ENCODE results near the gene TMEM81. TPM values are rescaled to one million over a fixed set of nuclear protein-coding genes. Genes with fewer than 3 reads are reported as not detected.

Gene TMEM81
- total and polyA plus RNA-seq, 4 donors = 0.78 to 2.8 (median 0.89) TPM

- H3K27ac ChIP-seq (ENCODE audit: low read depth in 1 of 2, low read length in 2 of 2) = no peak overlapping the region
- WGBS = 96% methylated on average over 7 of the region's 7 CpGs
These were observed 6.9 kb downstream of the TMEM81 start for GRCh38 chr1:205077158-205077933.

More at GRCh38 chr1:205077158-205077933, 6.9 kb downstream of the TMEM81 start:
- Histone ChIP-seq H3K9ac (ENCODE audit: low read depth in 1 of 2, low read length in 2 of 2) (no peak overlapping the region), H3K9me3 (ENCODE audit: control insufficient read depth in 4 of 4, low read length in 3 of 4) (no peaks in the 10 kb centered on the region), H3K4me3 (ENCODE audit: low read depth in 1 of 3, low read length in 3 of 3) (no peak overlapping the region), H3K36me3 (ENCODE audit: control insufficient read depth in 4 of 4, insufficient read depth in 3 of 4, low read depth in 1 of 4, low read length in 3 of 4) (peaks cover 0 to under 1% (median 0%) of the 10 kb centered on the region in 4 donors), H3K4me1 (ENCODE audit: control insufficient read depth in 4 of 4, insufficient read depth in 4 of 4, low read length in 3 of 4) (no peaks in the 10 kb centered on the region), H3K27me3 (ENCODE audit: control insufficient read depth in 4 of 4, insufficient read depth in 4 of 4, low read length in 3 of 4) (no peaks in the 10 kb centered on the region)
- no peak for DNase-seq (ENCODE audit: low spot score)
- no peak for TF ChIP-seq RXRA (IDR thresholded peaks at IDR 0.05)
- no peak for TF ChIP-seq MAX (IDR thresholded peaks at IDR 0.05)
- no peak for TF ChIP-seq JUND (IDR thresholded peaks at IDR 0.05)
- no peak for TF ChIP-seq NR2F2 (IDR thresholded peaks at IDR 0.05)
- no peak for TF ChIP-seq RAD21 (IDR thresholded peaks at IDR 0.05)
- TF ChIP-seq CTCF (IDR thresholded peaks at IDR 0.05; ENCODE audit: low read depth, low read length, missing input control) = no peak
- TF ChIP-seq HNF4A (conservative IDR thresholded peaks at IDR 0.05) = no peak
- TF ChIP-seq ZBTB33 (IDR thresholded peaks at IDR 0.05) = no peak
- TF ChIP-seq REST (IDR thresholded peaks at IDR 0.05) = no peak
- TF ChIP-seq HNF4G (IDR thresholded peaks at IDR 0.05) = no peak
- no peak for TF ChIP-seq FOXA1 (IDR thresholded peaks at IDR 0.05)
- TF ChIP-seq TAF1 (conservative IDR thresholded peaks at IDR 0.05) = no peak
- TF ChIP-seq YY1 (IDR thresholded peaks at IDR 0.05) = no peak
- no peak for TF ChIP-seq EGR1 (IDR thresholded peaks at IDR 0.05; ENCODE audit: low read depth in 2 of 2)
- no peak for TF ChIP-seq FOXA2 (IDR thresholded peaks at IDR 0.05)
